ENCODE data around the gene NRF1. TPM values are rescaled to one million over a fixed set of nuclear protein-coding genes. Genes with fewer than 3 reads are reported as not detected.

Gene NRF1
- total and polyA plus RNA-seq, 4 experiments from 2014 or later = 22.8 to 40.0 (median 30.8) TPM

GRCh38 chr7:129774871-129775694 is 163.6 kb downstream of the NRF1 start:
- no peaks in the 10 kb centered on the region for H3K36me3 Mint-ChIP-seq
- Histone ChIP-seq H3K27me3 (ENCODE audit: insufficient read depth, low read length) (peaks cover 5% of the 10 kb centered on the region), H3K9me3 (ENCODE audit: control insufficient read depth in 1 of 2, low read length in 2 of 2) (no peaks in the 10 kb centered on the region), H3K36me3 (ENCODE audit: insufficient read depth, low read length) (no peaks in the 10 kb centered on the region), H3K4me1 (ENCODE audit: insufficient read depth, low read length) (peaks cover 12% of the 10 kb centered on the region), H3K27ac (ENCODE audit: low read depth, low read length) (no peak overlapping the region), H3K4me3 (ENCODE audit: low read length in 2 of 2) (no peak overlapping the region)
- no peaks in the 10 kb centered on the region for H3K9me3 Mint-ChIP-seq
- no peak overlapping the region for H3K27ac Mint-ChIP-seq
- ChIA-PET CTCF (ENCODE audit: partially characterized antibody) (no interaction called here), POLR2A (ENCODE audit: partially characterized antibody) (no interaction called here)
- H3K27me3 Mint-ChIP-seq = peaks cover 9 to 16% of the 10 kb centered on the region in 2 donors
- intact Hi-C loops (cut with micrococcal nuclease) = no loop called here
- H3K4me3 Mint-ChIP-seq = no peak overlapping the region
- DNase-seq = no peak
- H3K4me1 Mint-ChIP-seq = peaks cover 0 to 4% (median 0%) of the 10 kb centered on the region in 4 donors

GRCh38 chr7:129775695-129776361 is 164.3 kb downstream of the NRF1 start:
- DNase-seq = no peak
- Mint-ChIP-seq H3K27ac (no peak overlapping the region), H3K4me1 (peaks cover 0 to 4% (median under 1%) of the 10 kb centered on the region in 4 donors), H3K27me3 (peaks cover 9 to 16% of the 10 kb centered on the region in 2 donors), H3K9me3 (no peaks in the 10 kb centered on the region), H3K36me3 (no peaks in the 10 kb centered on the region), H3K4me3 (no peak overlapping the region)
- Histone ChIP-seq H3K27ac (ENCODE audit: low read depth, low read length) (no peak overlapping the region), H3K9me3 (ENCODE audit: control insufficient read depth in 1 of 2, low read length in 2 of 2) (no peaks in the 10 kb centered on the region), H3K4me3 (ENCODE audit: low read length in 2 of 2) (no peak overlapping the region), H3K4me1 (ENCODE audit: insufficient read depth, low read length) (peaks cover 16% of the 10 kb centered on the region), H3K27me3 (ENCODE audit: insufficient read depth, low read length) (peaks cover 9% of the 10 kb centered on the region), H3K36me3 (ENCODE audit: insufficient read depth, low read length) (no peaks in the 10 kb centered on the region)
- intact Hi-C loops (cut with micrococcal nuclease) = no loop called here
- POLR2A ChIA-PET (ENCODE audit: partially characterized antibody) = no interaction called here
- CTCF ChIA-PET (ENCODE audit: partially characterized antibody) = no interaction called here

DNA sequence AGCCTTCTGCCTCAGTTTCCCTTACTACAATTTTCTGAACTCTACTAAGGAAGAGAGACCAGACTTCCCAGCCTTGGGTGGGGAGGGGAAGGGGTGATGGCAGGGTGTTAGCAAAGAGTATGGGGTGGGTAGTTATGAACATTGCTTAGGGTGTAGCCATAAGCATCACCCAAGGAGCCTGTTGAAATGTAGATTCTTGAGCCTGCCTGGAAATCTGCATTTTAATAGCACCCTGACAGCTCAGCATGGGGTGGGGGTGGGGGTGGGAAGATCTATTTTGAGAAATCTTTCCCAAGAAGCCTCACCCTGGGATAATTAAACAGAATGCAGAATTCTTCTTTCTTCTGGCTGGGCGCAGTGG is 164.8 kb downstream of the NRF1 start:
- H3K27ac Mint-ChIP-seq = no peak overlapping the region
- Histone ChIP-seq H3K27ac (ENCODE audit: low read depth, low read length) (no peak overlapping the region), H3K9me3 (ENCODE audit: control insufficient read depth in 1 of 2, low read length in 2 of 2) (no peaks in the 10 kb centered on the region), H3K4me1 (ENCODE audit: insufficient read depth, low read length) (peaks cover 22% of the 10 kb centered on the region), H3K36me3 (ENCODE audit: insufficient read depth, low read length) (no peaks in the 10 kb centered on the region), H3K27me3 (ENCODE audit: insufficient read depth, low read length) (peaks cover 14% of the 10 kb centered on the region), H3K4me3 (ENCODE audit: low read length in 2 of 2) (no peak overlapping the region)
- no peak for DNase-seq
- POLR2A ChIA-PET (ENCODE audit: partially characterized antibody) = no interaction called here
- no peaks in the 10 kb centered on the region for H3K36me3 Mint-ChIP-seq
- peaks cover 13 to 20% of the 10 kb centered on the region in 2 donors for H3K27me3 Mint-ChIP-seq
- intact Hi-C loops (cut with micrococcal nuclease) = no loop called here
- CTCF ChIA-PET (ENCODE audit: partially characterized antibody) = no interaction called here
- no peaks in the 10 kb centered on the region for H3K9me3 Mint-ChIP-seq
- peaks cover 4 to 8% (median 6%) of the 10 kb centered on the region in 4 donors for H3K4me1 Mint-ChIP-seq
- no peak overlapping the region for H3K4me3 Mint-ChIP-seq

DNA sequence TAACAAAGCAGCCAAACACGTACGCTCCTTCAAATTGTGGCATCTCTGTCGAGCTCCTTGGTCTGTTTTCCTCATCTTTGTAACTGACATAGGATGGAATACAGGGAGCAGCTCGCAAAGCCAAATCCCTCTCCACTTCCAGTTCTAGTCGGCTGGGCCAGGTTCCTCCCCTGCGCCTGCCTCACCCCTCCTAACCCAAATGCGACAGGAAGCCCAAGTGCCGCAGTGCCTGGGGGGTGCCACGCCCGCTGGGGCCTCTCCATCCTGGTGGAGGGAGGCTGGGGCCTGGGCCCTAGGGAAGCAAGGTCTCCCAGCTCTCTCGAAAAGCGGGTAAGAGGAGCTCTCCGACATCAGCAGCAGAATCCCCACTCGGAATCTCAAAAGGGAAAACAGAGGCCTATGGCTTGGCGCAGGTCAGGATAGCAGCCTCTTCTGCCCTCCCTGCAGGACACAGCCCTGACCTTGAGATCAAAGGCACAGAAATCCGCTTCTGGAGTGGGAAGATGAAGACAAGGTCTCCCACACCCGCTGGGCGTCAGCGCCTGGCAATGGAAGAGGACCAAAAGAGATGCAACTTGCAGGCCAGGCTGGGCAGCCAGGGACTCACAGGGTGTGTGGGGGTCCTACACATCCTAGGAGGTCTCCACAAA is 165.8 kb downstream of the NRF1 start:
- intact Hi-C loops (cut with micrococcal nuclease) = no loop called here
- Histone ChIP-seq H3K4me3 (ENCODE audit: low read length in 2 of 2) (no peak overlapping the region), H3K27me3 (ENCODE audit: insufficient read depth, low read length) (peaks cover 24% of the 10 kb centered on the region), H3K9me3 (ENCODE audit: control insufficient read depth in 1 of 2, low read length in 2 of 2) (no peaks in the 10 kb centered on the region), H3K27ac (ENCODE audit: low read depth, low read length) (no peak overlapping the region), H3K36me3 (ENCODE audit: insufficient read depth, low read length) (no peaks in the 10 kb centered on the region), H3K4me1 (ENCODE audit: insufficient read depth, low read length) (peaks cover 31% of the 10 kb centered on the region)
- H3K4me1 Mint-ChIP-seq = peaks cover 7 to 13% (median 12%) of the 10 kb centered on the region in 4 donors
- H3K9me3 Mint-ChIP-seq = no peaks in the 10 kb centered on the region
- peaks cover 21 to 23% of the 10 kb centered on the region in 2 donors for H3K27me3 Mint-ChIP-seq
- peak overlapping the region in 2 of 8 donors; percentile 25 to 30 for H3K4me3 Mint-ChIP-seq
- ChIA-PET POLR2A (ENCODE audit: partially characterized antibody) (interaction anchor here (0.7 kb wide), 1 partner anchor 152 kb away, joined by 3 read pairs; no protein-coding TSS in a partner anchor), CTCF (ENCODE audit: partially characterized antibody) (no interaction called here)
- DNase-seq = no peak
- H3K36me3 Mint-ChIP-seq = no peaks in the 10 kb centered on the region
- no peak overlapping the region for H3K27ac Mint-ChIP-seq

DNA sequence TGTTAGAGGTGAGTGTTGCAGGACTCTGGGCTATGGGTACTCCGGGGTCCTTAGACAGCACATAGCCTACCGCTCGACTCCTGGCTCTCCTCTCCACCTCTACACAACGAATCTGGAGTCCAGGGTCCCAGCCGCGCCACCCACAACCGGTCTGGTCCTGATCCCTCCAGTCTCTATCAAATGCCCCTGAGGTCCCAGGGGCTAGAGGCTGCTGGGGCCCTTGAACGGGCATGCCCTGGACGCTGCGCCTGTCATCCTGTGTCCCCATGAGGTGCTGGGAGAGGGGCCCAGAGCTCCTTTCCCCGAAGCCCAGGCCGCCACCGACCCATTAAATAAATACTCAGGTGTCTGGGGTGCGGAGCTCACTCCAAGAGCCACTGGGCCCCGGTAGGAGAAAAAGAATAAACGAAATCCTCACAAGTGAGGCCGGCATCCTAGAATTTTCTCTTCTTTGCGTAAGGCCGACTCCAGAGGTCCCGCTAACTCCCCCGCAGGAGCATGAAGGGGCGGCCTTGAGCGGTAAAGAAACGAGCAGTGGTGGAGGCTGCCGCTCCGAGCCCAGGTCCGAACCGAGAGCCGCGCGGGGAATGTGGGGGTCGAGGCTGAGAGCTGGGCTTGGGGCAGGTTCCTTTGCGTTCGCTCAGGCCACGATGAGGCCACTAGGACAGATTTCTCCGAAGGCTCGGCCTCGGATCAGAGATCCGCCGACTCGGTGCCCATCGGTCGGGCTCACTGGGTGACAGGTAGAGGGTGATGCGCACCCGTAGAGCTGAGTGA is 166.7 kb downstream of the NRF1 start:
- no peak overlapping the region for H3K4me3 ChIP-seq (ENCODE audit: low read length in 2 of 2)
- no peak overlapping the region for H3K27ac ChIP-seq (ENCODE audit: low read depth, low read length)
- no peak for DNase-seq
- peaks cover 33% of the 10 kb centered on the region for H3K27me3 ChIP-seq (ENCODE audit: insufficient read depth, low read length)
- H3K36me3 ChIP-seq (ENCODE audit: insufficient read depth, low read length) = no peaks in the 10 kb centered on the region
- H3K9me3 ChIP-seq (ENCODE audit: control insufficient read depth in 1 of 2, low read length in 2 of 2) = no peaks in the 10 kb centered on the region
- H3K4me3 Mint-ChIP-seq = peak overlapping the region; percentile 40 to 69 (median 53)
- H3K9me3 Mint-ChIP-seq = no peaks in the 10 kb centered on the region
- ChIA-PET POLR2A (ENCODE audit: partially characterized antibody) (no interaction called here), CTCF (ENCODE audit: partially characterized antibody) (no interaction called here)
- H3K4me1 Mint-ChIP-seq = peaks cover 14 to 21% (median 21%) of the 10 kb centered on the region in 4 donors
- intact Hi-C loops (cut with micrococcal nuclease) = no loop called here
- H3K27ac Mint-ChIP-seq = no peak overlapping the region
- H3K27me3 Mint-ChIP-seq = peaks cover 29 to 31% of the 10 kb centered on the region in 2 donors
- no peaks in the 10 kb centered on the region for H3K36me3 Mint-ChIP-seq
- peaks cover 40% of the 10 kb centered on the region for H3K4me1 ChIP-seq (ENCODE audit: insufficient read depth, low read length)

DNA sequence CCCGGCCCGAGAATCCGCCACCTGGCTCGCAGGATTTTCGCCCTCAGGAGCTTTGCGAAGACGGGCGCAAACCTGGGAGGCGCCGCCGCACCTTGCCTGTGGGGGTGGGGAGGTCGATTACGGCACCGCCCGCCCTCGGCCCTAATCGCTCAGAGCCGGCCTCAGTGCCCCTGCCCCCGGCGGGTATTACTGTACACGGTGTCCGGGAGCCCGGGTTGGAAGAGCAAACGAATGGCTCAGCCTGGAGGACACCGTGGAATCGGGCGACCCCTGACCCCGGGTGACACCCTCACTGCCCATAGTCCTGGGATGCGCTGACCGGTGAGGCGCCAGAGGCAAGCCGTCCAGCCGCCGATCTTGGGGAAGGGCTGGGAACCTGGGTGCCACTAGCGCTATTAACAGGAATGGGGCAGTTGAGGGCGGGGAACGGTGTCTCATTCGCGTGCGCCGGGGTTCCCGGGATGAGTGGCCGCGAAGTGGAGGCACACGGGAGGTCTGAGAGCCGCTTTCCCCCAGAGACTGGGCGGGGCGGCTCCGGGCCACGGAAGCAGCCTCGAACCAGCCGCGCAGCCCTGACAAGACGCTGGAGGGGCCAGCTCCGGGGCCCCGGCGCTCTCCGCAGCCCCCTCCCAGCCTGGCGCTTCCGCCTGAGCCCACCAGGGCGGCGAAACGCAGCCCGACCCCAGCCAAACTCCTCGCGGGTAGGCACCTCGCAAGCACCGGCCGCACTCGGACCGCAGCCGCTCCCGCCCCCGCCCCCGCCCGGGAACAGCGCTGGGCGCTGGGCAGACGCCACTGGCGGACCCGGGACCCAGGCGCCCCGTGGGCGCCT is 167.5 kb downstream of the NRF1 start:
- peaks cover 35 to 37% of the 10 kb centered on the region in 2 donors for H3K27me3 Mint-ChIP-seq
- Histone ChIP-seq H3K4me1 (ENCODE audit: insufficient read depth, low read length) (peaks cover 46% of the 10 kb centered on the region), H3K27ac (ENCODE audit: low read depth, low read length) (no peak overlapping the region)

More for the DNA sequence above, 167.5 kb downstream of the NRF1 start:
- no peaks in the 10 kb centered on the region for H3K9me3 ChIP-seq (ENCODE audit: control insufficient read depth in 1 of 2, low read length in 2 of 2)
- H3K27me3 ChIP-seq (ENCODE audit: insufficient read depth, low read length) = peaks cover 39% of the 10 kb centered on the region
- H3K4me3 Mint-ChIP-seq = peak overlapping the region; percentile 40 to 69 (median 53)
- H3K36me3 ChIP-seq (ENCODE audit: insufficient read depth, low read length) = no peaks in the 10 kb centered on the region
- intact Hi-C loops (cut with micrococcal nuclease) = no loop called here
- H3K4me3 ChIP-seq (ENCODE audit: low read length in 2 of 2) = peak overlapping the region in 1 of 2 donors; percentile 51
- CTCF ChIA-PET (ENCODE audit: partially characterized antibody) = no interaction called here
- peak in 1 of 5 donors; percentile 17 for DNase-seq
- no peak overlapping the region for H3K27ac Mint-ChIP-seq
- peaks cover 0 to 4% (median 0%) of the 10 kb centered on the region in 8 donors for H3K9me3 Mint-ChIP-seq
- H3K4me1 Mint-ChIP-seq = peaks cover 18 to 27% (median 26%) of the 10 kb centered on the region in 4 donors
- POLR2A ChIA-PET (ENCODE audit: partially characterized antibody) = no interaction called here
- H3K36me3 Mint-ChIP-seq = no peaks in the 10 kb centered on the region
